K562 (cell line): ENCODE data around the gene AP5M1. TPM values are rescaled to one million over a fixed set of nuclear protein-coding genes. Genes with fewer than 3 reads are reported as not detected.
"Not testable (repeated sequence)": the region's sequence is repeated elsewhere in the genome, so short reads cannot be mapped to it uniquely, and the experiment has no call there.

ENCODE experiments used
- ATAC-seq: fragments of 200-7000 bp; cut with Tn5 transposase; 3 replicates; pipeline ENCODE4 v1.9.1; 2020; ENCODE audit warnings: moderate library complexity
- BruUV-seq: library from RNA; stranded (reverse); fragments of 400-500 nt; replicated peaks from 2 replicates; lab custom pipeline; 2021; lab: Mats Ljungman, UMichigan
- CTCF ChIA-PET: fragments of 300-600 bp; formaldehyde crosslinking; extraction: SDS; loops from one replicate; lab custom pipeline; 2021; ENCODE audit warnings: low intra/inter-chr PET ratio; lab: Yijun Ruan, JAX
- POLR2A ChIA-PET: fragments of 300-600, 350-650 bp; sonication (Branson Sonifier 250); formaldehyde crosslinking; extraction: SDS; loops from one replicate; lab custom pipeline; 2021; ENCODE audit warnings: antibody characterized with exemption, inconsistent platforms; lab: Yijun Ruan, JAX
- DNase-seq, 4 experiments: peaks; one replicate each; pipeline versions ENCODE4 v3.0.0 to v3.0.0-alpha.2; 2011 to 2018; ENCODE audit warnings: low spot score in 3 of 4, mixed read lengths in 3 of 4; ENCODE audit errors: extremely low read depth in 1 of 4
- FAIRE-seq: peaks from 2 replicates; lab custom pipeline; 2011; peaks lifted over from hg19 to GRCh38; lab: Jason Lieb, UNC
- H2AFZ ChIP-seq: 2 replicates; pipeline ENCODE4 v1.6.0; 2011; ENCODE audit warnings: low read depth, low read length, control low read depth, inconsistent platforms
- H3K27ac ChIP-seq: fragments of 200-600 bp; 3 replicates; pipeline ENCODE4 v1.8.0; 2011; ENCODE audit warnings: low read depth, mild to moderate bottlenecking, control low read depth, inconsistent platforms, low read length, moderate library complexity, mixed read lengths; ENCODE audit errors: extremely low read depth
- H3K27me3 ChIP-seq, 2 experiments: fragments of 300-600 bp in 1 of 2; 2 replicates in 1 of 2; 3 replicates in 1 of 2; pipeline versions ENCODE4 v1.6.0 to v1.8.0; 2011; ENCODE audit warnings: inconsistent platforms in 2 of 2, low read length in 2 of 2, mild to moderate bottlenecking in 1 of 2, mixed read lengths in 1 of 2, moderate library complexity in 1 of 2; ENCODE audit not compliant: control insufficient read depth in 2 of 2, insufficient read depth in 2 of 2
- H3K36me3 ChIP-seq: fragments of 300-600 bp; 3 replicates; pipeline ENCODE4 v1.8.0; 2011; ENCODE audit warnings: mild to moderate bottlenecking, low read length, inconsistent platforms; ENCODE audit not compliant: control insufficient read depth, insufficient read depth
- H3K4me1 ChIP-seq, 2 experiments: fragments of 200-600 bp in 1 of 2; replicated peaks in 1 of 2; 2 replicates in 1 of 2; 3 replicates in 1 of 2; pipeline versions ENCODE4 v1.5.1 to v1.8.0; 2011; ENCODE audit warnings: inconsistent platforms in 2 of 2, low read length in 2 of 2, mild to moderate bottlenecking in 1 of 2, mixed read lengths in 1 of 2, moderate library complexity in 1 of 2; ENCODE audit not compliant: control insufficient read depth in 2 of 2, insufficient read depth in 2 of 2
- H3K4me2 ChIP-seq: 2 replicates; pipeline ENCODE4 v1.6.1; 2011; ENCODE audit warnings: low read length, control low read depth, inconsistent platforms, mixed read lengths; ENCODE audit not compliant: insufficient read depth
- H3K4me3 ChIP-seq: fragments of 200-600 bp; sonication (generic), shearing (Covaris generic); 2 replicates; pipeline ENCODE4 v1.5.1; 2016; ENCODE audit warnings: control low read depth, inconsistent platforms
- H3K79me2 ChIP-seq: fragments of 200-600 bp; 3 replicates; pipeline ENCODE4 v1.8.0; 2011; ENCODE audit warnings: low read length, inconsistent platforms; ENCODE audit not compliant: control insufficient read depth, insufficient read depth
- H3K9ac ChIP-seq, 2 experiments: 2 replicates each; pipeline versions ENCODE4 v1.6.0 to v1.6.1; 2011; ENCODE audit warnings: low read depth in 2 of 2, low read length in 2 of 2, control low read depth in 1 of 2, inconsistent platforms in 1 of 2, mild to moderate bottlenecking in 1 of 2, mixed read lengths in 1 of 2; ENCODE audit not compliant: insufficient read depth in 1 of 2
- H3K9me1 ChIP-seq: one replicate; pipeline ENCODE4 v1.6.0; 2011; ENCODE audit warnings: inconsistent platforms, mild to moderate bottlenecking, low read length, moderate library complexity; ENCODE audit not compliant: control insufficient read depth, insufficient read depth
- H3K9me3 ChIP-seq: replicated peaks from 2 replicates; pipeline ENCODE4 v1.5.1; 2011; ENCODE audit warnings: low read depth, low read length, inconsistent platforms; ENCODE audit not compliant: control insufficient read depth, insufficient read depth
- H4K20me1 ChIP-seq: replicated peaks from 2 replicates; pipeline ENCODE4 v1.6.1; 2011; ENCODE audit warnings: low read length, inconsistent platforms, mixed read lengths; ENCODE audit not compliant: control insufficient read depth, insufficient read depth
- BCOR ChIP-seq: fragments of 450-650 bp; IDR thresholded peaks from 2 replicates; pipeline ENCODE4 v1.6.1; 2016
- CBFA2T3 ChIP-seq: fragments of 450-650 bp; IDR thresholded peaks from 2 replicates; pipeline ENCODE4 v1.6.1; 2017
- EGR1 ChIP-seq: fragments of 450-650 bp; conservative IDR thresholded peaks from 2 replicates; pipeline ENCODE4 v1.6.1; 2017; ENCODE audit warnings: mild to moderate bottlenecking
- IRF9 ChIP-seq: fragments of 450-650 bp; IDR thresholded peaks from 2 replicates; pipeline ENCODE4 v1.6.1; 2016; ENCODE audit warnings: missing biosample characterization, missing genetic modification characterization
- MEF2A ChIP-seq: IDR thresholded peaks from 2 replicates; pipeline ENCODE4 v1.6.1; 2011; ENCODE audit warnings: low read depth, mild to moderate bottlenecking, low read length, moderate library complexity; ENCODE audit not compliant: control insufficient read depth
- MNT ChIP-seq, 2 experiments: fragments of 450-650 bp; conservative IDR thresholded peaks; 2 replicates each; pipeline ENCODE4 v1.6.1; 2017; ENCODE audit warnings: mild to moderate bottlenecking in 2 of 2, moderate library complexity in 2 of 2
- PTBP1 ChIP-seq: fragments of 200-400 bp; formaldehyde crosslinking; IDR thresholded peaks from 2 replicates; pipeline ENCODE4 v1.6.1; 2017; ENCODE audit warnings: low read depth, low read length
- RBM25 ChIP-seq: fragments of 200-400 bp; formaldehyde crosslinking; IDR thresholded peaks from 2 replicates; pipeline ENCODE4 v1.6.1; 2018; ENCODE audit warnings: low read length, low read depth, moderate library complexity; ENCODE audit not compliant: severe bottlenecking
- WHSC1 ChIP-seq: IDR thresholded peaks from one replicate; pipeline ENCODE4 v1.6.1; 2012; ENCODE audit warnings: low read length, control low read depth, inconsistent platforms
- ZBTB7A ChIP-seq: IDR thresholded peaks from 2 replicates; pipeline ENCODE4 v1.6.1; 2011; ENCODE audit warnings: low read depth, mild to moderate bottlenecking, low read length, moderate library complexity, borderline replicate concordance; ENCODE audit not compliant: control insufficient read depth
- ZNF146 ChIP-seq: IDR thresholded peaks from one replicate; pipeline ENCODE4 v1.6.1; 2018; ENCODE audit warnings: missing compliant biosample characterization; ENCODE audit not compliant: unreplicated experiment
- WGBS: fragments of 100-300 bp; shearing (Covaris generic); methylation state at CpG from one replicate; pipeline ENCODE4 v1.1.6; 2016; ENCODE audit warnings: low coverage, mixed read lengths; ENCODE audit not compliant: insufficient coverage; ENCODE audit errors: missing lambda C conversion rate; 5-methylcytosine and 5-hydroxymethylcytosine counted together
- in situ Hi-C: fragments of 300-500 bp; cut with MboI; formaldehyde crosslinking; loops from 4 replicates; pipeline ENCODE4 v1.15.0; 2018; ENCODE audit warnings: inconsistent platforms, mixed read lengths
- intact Hi-C: fragments of 100-400 bp; cut with micrococcal nuclease; formaldehyde crosslinking; loops from 2 replicates; pipeline ENCODE4 v1.14.2; 2022
- polyA plus RNA-seq, 8 experiments: library from polyadenylated mRNA; depleted of rRNA in 4 of 8; stranded (reverse) in 5 of 8; unstranded in 3 of 8; fragments of >200 nt; fragmentation: Nextera tagmentation in 2 of 8; fragmentation: Illumina TruSeq in 1 of 8; extraction: Ambion mirVana in 2 of 8; extraction: Trizol in 1 of 8; gene quantifications; 2 replicates each; pipeline versions ENCODE4 v1.2.1 to v1.2.3, GENCODE V29; 2011 to 2014; ENCODE audit warnings: inconsistent platforms in 1 of 8, missing spikeins in 1 of 8
- total RNA-seq, 7 experiments: library from RNA; depleted of rRNA in 6 of 7; stranded (reverse); fragments of >200 nt in 6 of 7; fragmentation: Illumina TruSeq in 2 of 7; extraction: Trizol in 2 of 7; gene quantifications; 2 replicates each; pipeline versions ENCODE4 v1.2.1 to v1.2.3, GENCODE V29; 2011 to 2021; ENCODE audit warnings: low replicate concordance in 1 of 7

Gene AP5M1
- total and polyA plus RNA-seq, 9 of the 15 experiments (the other 6 are each of a cell fraction or from before 2014, with no cell fraction given), result 16.1 to 51.7 (median 30.9) TPM

- DNase-seq, ATAC-seq, H2AFZ ChIP-seq, H3K9me1 ChIP-seq, H3K27me3 ChIP-seq, intact Hi-C loops, H3K9ac ChIP-seq: not testable (repeated sequence)
- peaks cover 19% of the 10 kb centered on the region; the same call in 2 of the 3 replicates for H3K36me3 ChIP-seq
- 80% methylated on average over 2 of the region's 2 CpGs for WGBS
- TF ChIP-seq RBM25, result peak; percentile 44
- peak; percentile 52; the same call in 1 of the 2 replicates for TF ChIP-seq BCOR
- TF ChIP-seq ZNF146 (CRISPR knock-in tag), result peak; percentile 88
- TF ChIP-seq, all 486 proteins: peak for 3; not testable (repeated sequence) for 483
- BruUV-seq, H4K20me1 ChIP-seq, H3K4me2 ChIP-seq, FAIRE-seq, H3K9me3 ChIP-seq, POLR2A ChIA-PET, CTCF ChIA-PET, H3K4me3 ChIP-seq, H3K27ac ChIP-seq, in situ Hi-C loops: not testable (repeated sequence)
- Histone ChIP-seq H3K4me1 (peaks cover 4 to 16% of the 10 kb centered on the region in 2 experiments; a peak in 3 of 5 replicates), H3K79me2 (peaks cover 95% of the 10 kb centered on the region)
Measured at GRCh38 chr14:57258221-57258620, 10.6 kb upstream of the AP5M1 start.

- Histone ChIP-seq H3K9me3 (no peaks in the 10 kb centered on the region), H3K27ac (peak overlapping the region; percentile 77)
- in situ Hi-C loops, result no loop called here
- TF ChIP-seq WHSC1 (no peak), CBFA2T3 (no peak), MNT (conservative IDR thresholded peaks at IDR 0.05) (0 out of 4 replicates have a peak, but pooled peaks of 1 of the 2 experiments have one; percentile 1), EGR1 (no peak), PTBP1 (no peak), ZBTB7A (0 out of 2 replicates have a peak, but pooled peaks have one; percentile 27), IRF9 (tag) (no peak), MEF2A (no peak)
- TF ChIP-seq, all 486 proteins: peak for 2
- Histone ChIP-seq H3K4me2 (peak overlapping the region; percentile 60), H3K79me2 (peaks cover 93% of the 10 kb centered on the region), H3K9me1 (no peaks in the 10 kb centered on the region), H3K4me3 (peak overlapping the region; percentile 18), H4K20me1 (no peaks in the 10 kb centered on the region), H3K4me1 (peaks cover 4 to 16% of the 10 kb centered on the region in 2 experiments; a peak in 3 of 5 replicates), H3K36me3 (peaks cover 19% of the 10 kb centered on the region; the same call in 2 of the 3 replicates), H3K27me3 (no peaks in the 10 kb centered on the region), H2AFZ (no peak overlapping the region; the same call in 1 of the 2 replicates), H3K9ac (peak overlapping the region in 1 of 2 experiments; percentile 25; a peak in 2 of 4 replicates)
- BruUV-seq, result no TSS peak
- no peak for FAIRE-seq
- WGBS, result 0% methylated on average over 1 of the region's 1 CpG
- POLR2A ChIA-PET, result interaction anchor here (1.4 kb wide), 1 partner anchor 9 kb away, joined by 7 read pairs; the partner anchor contains the start of genes AP5M1 and EXOC5
- intact Hi-C loops, result no loop called here
- peak; percentile 65 for ATAC-seq
- CTCF ChIA-PET, result no interaction called here
- DNase-seq, result no peak
Measured at GRCh38 chr14:57259672-57260071, 9.1 kb upstream of the AP5M1 start.
